ENCODE data around the gene COG8.

- TF ChIP-seq, protein P1, sequence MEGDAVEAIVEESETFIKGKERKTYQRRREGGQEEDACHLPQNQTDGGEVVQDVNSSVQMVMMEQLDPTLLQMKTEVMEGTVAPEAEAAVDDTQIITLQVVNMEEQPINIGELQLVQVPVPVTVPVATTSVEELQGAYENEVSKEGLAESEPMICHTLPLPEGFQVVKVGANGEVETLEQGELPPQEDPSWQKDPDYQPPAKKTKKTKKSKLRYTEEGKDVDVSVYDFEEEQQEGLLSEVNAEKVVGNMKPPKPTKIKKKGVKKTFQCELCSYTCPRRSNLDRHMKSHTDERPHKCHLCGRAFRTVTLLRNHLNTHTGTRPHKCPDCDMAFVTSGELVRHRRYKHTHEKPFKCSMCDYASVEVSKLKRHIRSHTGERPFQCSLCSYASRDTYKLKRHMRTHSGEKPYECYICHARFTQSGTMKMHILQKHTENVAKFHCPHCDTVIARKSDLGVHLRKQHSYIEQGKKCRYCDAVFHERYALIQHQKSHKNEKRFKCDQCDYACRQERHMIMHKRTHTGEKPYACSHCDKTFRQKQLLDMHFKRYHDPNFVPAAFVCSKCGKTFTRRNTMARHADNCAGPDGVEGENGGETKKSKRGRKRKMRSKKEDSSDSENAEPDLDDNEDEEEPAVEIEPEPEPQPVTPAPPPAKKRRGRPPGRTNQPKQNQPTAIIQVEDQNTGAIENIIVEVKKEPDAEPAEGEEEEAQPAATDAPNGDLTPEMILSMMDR (IDR thresholded peaks at IDR 0.05; ENCODE audit: extremely low read depth in 1 of 2, insufficient read depth in 1 of 2, low read depth in 1 of 2, low read length in 2 of 2), result no peak
- TF ChIP-seq POLR2A (IDR thresholded peaks at IDR 0.05; ENCODE audit: low read depth, low read length), result no peak
Observed at GRCh38 chr16:69329369-69330285, 9.7 kb downstream of the COG8 start.

Measured in endothelial cell of umbilical vein (primary cell).